Measurements from ENCODE around the gene ORM2. TPM values are rescaled to one million over a fixed set of nuclear protein-coding genes. Genes with fewer than 3 reads are reported as not detected.

The ORM2 gene
- total and polyA plus RNA-seq, 7 donors = 0.38 TPM; not detected in 6

DNA sequence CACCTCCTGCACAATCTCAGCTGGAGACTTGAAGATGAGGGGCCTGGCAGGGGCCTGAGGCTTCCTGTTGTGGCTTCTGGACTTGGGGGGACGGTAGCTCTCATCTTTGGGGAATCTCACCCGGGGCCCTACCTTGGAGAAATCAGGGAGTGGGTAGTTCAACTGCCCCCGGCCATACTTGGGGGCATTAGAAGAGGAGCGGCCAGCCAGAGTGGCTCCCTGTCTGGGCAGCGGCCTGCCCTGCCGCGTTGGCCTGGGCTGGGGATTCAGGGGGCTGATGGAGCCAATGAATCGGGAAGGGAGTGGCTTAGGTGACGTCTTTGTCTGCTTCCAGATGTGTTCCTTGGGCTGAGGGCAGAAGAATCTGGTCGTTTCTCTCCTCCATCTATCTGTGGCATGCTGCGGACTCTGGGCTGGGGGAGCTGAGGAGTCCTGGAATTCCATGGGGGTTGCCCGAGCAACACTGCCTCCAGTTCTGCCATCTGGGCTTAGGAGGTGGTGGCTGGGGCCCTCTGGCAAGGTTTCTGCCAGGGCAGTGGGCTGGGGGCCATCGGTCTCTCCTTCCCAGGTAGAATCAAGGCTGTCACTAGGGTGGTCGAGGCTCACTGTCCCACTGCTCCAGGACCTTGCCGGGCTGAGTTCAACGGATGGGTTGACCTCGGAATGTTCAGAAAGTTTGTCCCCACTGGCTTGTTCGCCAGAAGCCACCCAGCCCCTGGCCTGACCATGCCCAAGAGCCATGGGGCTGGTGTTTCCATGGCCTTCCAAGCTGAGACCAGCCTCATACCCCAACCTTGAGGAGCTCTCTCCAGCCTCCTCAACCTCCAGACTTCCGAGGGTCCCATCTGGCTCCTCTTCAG lies 47.1 kb downstream of the ORM2 start:
- no peak overlapping the region for H3K27ac ChIP-seq
- WGBS, 2 donors = 93 to 95% methylated on average over 19 of the region's 19 CpGs
- H3K27me3 ChIP-seq = no peaks in the 10 kb centered on the region
- intact Hi-C loops (cut with DNase I) = no loop called here
- peaks cover 17 to 74% (median 21%) of the 10 kb centered on the region in 4 donors for H3K36me3 ChIP-seq
- peaks cover 0 to 16% (median 11%) of the 10 kb centered on the region in 4 donors for H3K4me1 ChIP-seq
- peak; percentile 45 for DNase-seq
- H3K4me3 ChIP-seq = no peak overlapping the region
- no peaks in the 10 kb centered on the region for H3K9me3 ChIP-seq
- no peak for TF ChIP-seq POLR2AphosphoS5 (IDR thresholded peaks at IDR 0.05)
- no peak for TF ChIP-seq CTCF (IDR thresholded peaks at IDR 0.05)

DNA sequence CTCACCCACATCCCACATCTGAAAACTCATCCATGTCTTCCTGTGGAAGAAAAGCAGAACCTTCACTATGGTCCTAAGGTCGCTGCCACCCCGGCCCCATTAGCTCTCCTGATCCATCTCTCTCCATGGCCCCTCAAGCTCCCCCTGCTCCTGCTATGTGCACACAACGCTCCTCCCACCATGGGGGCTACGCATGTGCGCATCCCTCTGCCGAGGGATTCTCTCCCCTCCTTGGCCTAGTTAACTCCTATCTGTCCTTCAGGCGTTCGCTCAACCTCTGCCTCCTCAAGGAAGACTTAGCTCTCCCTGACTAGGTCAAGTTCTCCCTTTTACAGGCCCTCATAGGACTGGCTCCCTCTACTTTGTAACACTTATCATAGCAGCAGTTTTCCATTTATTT lies 48.3 kb downstream of the ORM2 start:
- DNase-seq = no peak
- no peak for TF ChIP-seq EP300 (IDR thresholded peaks at IDR 0.05)
- no peak for TF ChIP-seq POLR2AphosphoS5 (IDR thresholded peaks at IDR 0.05)
- no peak for TF ChIP-seq CTCF (IDR thresholded peaks at IDR 0.05)
- TF ChIP-seq POLR2A (IDR thresholded peaks at IDR 0.05) = no peak
- Histone ChIP-seq H3K9me3 (no peaks in the 10 kb centered on the region), H3K4me1 (peaks cover 0 to 16% (median 8%) of the 10 kb centered on the region in 4 donors), H3K27ac (no peak overlapping the region), H3K4me3 (no peak overlapping the region), H3K27me3 (no peaks in the 10 kb centered on the region), H3K36me3 (peaks cover 17 to 70% (median 21%) of the 10 kb centered on the region in 4 donors)
- 94 to 96% methylated on average over 8 of the region's 8 CpGs for WGBS, 2 donors
- intact Hi-C loops (cut with DNase I) = no loop called here

DNA sequence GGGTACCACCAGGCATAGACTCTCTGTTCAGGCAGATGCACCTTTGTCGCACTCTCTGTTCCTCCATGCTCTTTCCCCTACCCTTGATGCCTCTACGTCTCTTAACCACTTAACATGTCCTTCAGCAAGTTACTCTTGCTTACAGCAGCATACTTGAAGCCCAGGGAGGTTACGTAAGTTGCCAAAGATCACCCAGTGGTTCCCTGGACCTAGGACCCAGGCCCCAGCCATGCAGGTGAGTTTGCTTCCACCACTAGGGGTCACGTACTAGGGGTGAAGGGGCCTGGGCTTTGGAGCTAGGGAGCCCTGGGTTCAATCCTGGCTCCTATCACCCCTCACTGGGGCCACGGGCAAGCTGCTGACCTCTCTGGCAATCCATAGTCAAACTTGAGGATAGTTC lies 49.2 kb downstream of the ORM2 start:
- Histone ChIP-seq H3K27me3 (no peaks in the 10 kb centered on the region), H3K4me3 (no peak overlapping the region), H3K27ac (no peak overlapping the region), H3K9me3 (no peaks in the 10 kb centered on the region), H3K36me3 (peaks cover 13 to 62% (median 21%) of the 10 kb centered on the region in 4 donors), H3K4me1 (peaks cover 0 to 22% (median 15%) of the 10 kb centered on the region in 4 donors)
- TF ChIP-seq EP300 (IDR thresholded peaks at IDR 0.05) (no peak), POLR2A (IDR thresholded peaks at IDR 0.05) (no peak), CTCF (IDR thresholded peaks at IDR 0.05) (no peak), POLR2AphosphoS5 (IDR thresholded peaks at IDR 0.05) (no peak)
- no peak for DNase-seq
- intact Hi-C loops (cut with DNase I) = no loop called here
- 89 to 97% methylated on average over 5 of the region's 5 CpGs for WGBS, 2 donors

Other genes with a start within 250 kb of the ORM2 start
- 1 to 10 TPM in 1 of 4 donors, not detected in 3; 1.4 TPM for gene KIF12, start 230.6 kb upstream of the ORM2 start, total RNA-seq
- gene KIF12, start 230.6 kb upstream of the ORM2 start, polyA plus RNA-seq = 1 to 10 TPM; 2.5 to 6.9 (median 4.8) TPM
- gene COL27A1, start 174.3 kb upstream of the ORM2 start, total RNA-seq = 10 to 100 TPM in 1 of 4 donors, 1 to 10 TPM in 3; 2.0 to 13.3 (median 7.1) TPM
- gene COL27A1, start 174.3 kb upstream of the ORM2 start, polyA plus RNA-seq = 1 to 10 TPM; 1.4 to 5.5 (median 1.8) TPM
- not detected for gene ORM1, start 6.8 kb upstream of the ORM2 start, total RNA-seq
- 1 to 10 TPM in 2 of 3 donors, not detected in 1; 1.1 to 1.8 TPM for gene ORM1, start 6.8 kb upstream of the ORM2 start, polyA plus RNA-seq
- gene AKNA, start 58.1 kb downstream of the ORM2 start, total RNA-seq = 10 to 100 TPM; 13.6 to 18.6 (median 17.7) TPM
- gene AKNA, start 58.1 kb downstream of the ORM2 start, polyA plus RNA-seq = 10 to 100 TPM in 2 of 3 donors, 1 to 10 TPM in 1; 9.9 to 81.6 (median 10.2) TPM
- gene WHRN, start 175.6 kb downstream of the ORM2 start, total RNA-seq = 1 to 10 TPM; 4.6 to 7.8 (median 6.3) TPM
- gene WHRN, start 175.6 kb downstream of the ORM2 start, polyA plus RNA-seq = 1 to 10 TPM in 2 of 3 donors, under 1 TPM in 1; 0.60 to 6.4 (median 1.4) TPM

All from sigmoid colon (tissue), 7 donors.